ENCODE measurements around the gene PDGFD.

The PDGFD gene

DNA sequence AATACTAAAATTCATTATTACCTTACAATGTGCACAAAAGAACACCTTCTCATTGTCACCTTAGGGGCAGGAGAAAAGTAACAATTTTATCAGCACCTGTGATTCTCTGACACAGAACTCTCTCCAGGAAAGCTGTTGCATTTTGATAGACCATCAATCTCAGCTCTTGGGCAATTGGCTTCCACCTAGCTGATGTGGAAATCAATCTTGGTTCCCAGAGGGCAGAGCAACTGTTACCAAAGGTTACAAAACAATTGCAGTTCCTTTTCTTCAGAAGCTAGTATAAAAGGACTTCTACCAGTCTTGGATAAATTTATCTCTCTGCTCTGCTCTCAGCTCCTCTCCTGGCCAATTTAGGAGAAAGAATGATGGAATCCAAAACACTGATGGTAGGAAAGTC lies 285.3 kb downstream of the PDGFD start:
- Histone ChIP-seq H3K27ac (ENCODE audit: insufficient read depth, low read depth, low read length, poor library complexity, severe bottlenecking) (no peak overlapping the region), H3K36me3 (ENCODE audit: control insufficient read depth, insufficient read depth, low read length) (no peaks in the 10 kb centered on the region), H3K4me3 (ENCODE audit: insufficient read depth, low read depth, low read length) (no peak overlapping the region), H3K9me3 (ENCODE audit: control insufficient read depth, low read length) (no peaks in the 10 kb centered on the region), H3K27me3 (ENCODE audit: control insufficient read depth, insufficient read depth, low read length, poor library complexity, severe bottlenecking) (no peaks in the 10 kb centered on the region), H3K4me1 (ENCODE audit: control insufficient read depth, insufficient read depth, low read length) (no peaks in the 10 kb centered on the region)

DNA sequence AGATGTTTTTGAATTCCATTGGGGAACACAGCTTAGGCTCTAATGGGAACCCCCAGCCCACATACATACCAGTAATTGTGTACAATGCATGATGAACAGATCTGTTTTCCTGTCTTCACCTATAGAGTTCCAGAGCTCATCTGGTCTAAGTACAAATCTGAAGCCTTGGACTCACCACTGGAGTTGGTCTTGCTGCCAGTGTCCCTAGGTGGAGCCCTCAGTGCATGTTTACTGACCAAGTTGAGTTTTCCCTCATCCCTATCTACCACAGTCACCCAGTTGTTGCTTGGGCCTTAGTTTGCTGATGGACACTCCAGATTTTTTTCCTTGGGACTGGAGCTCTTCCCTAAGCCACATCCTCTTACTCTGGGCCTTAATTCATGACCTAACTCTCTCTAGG lies 286.7 kb downstream of the PDGFD start:
- Histone ChIP-seq H3K27ac (ENCODE audit: insufficient read depth, low read depth, low read length, poor library complexity, severe bottlenecking) (no peak overlapping the region), H3K9me3 (ENCODE audit: control insufficient read depth, low read length) (no peaks in the 10 kb centered on the region), H3K4me3 (ENCODE audit: insufficient read depth, low read depth, low read length) (no peak overlapping the region), H3K27me3 (ENCODE audit: control insufficient read depth, insufficient read depth, low read length, poor library complexity, severe bottlenecking) (no peaks in the 10 kb centered on the region), H3K4me1 (ENCODE audit: control insufficient read depth, insufficient read depth, low read length) (no peaks in the 10 kb centered on the region), H3K36me3 (ENCODE audit: control insufficient read depth, insufficient read depth, low read length) (no peaks in the 10 kb centered on the region)

DNA sequence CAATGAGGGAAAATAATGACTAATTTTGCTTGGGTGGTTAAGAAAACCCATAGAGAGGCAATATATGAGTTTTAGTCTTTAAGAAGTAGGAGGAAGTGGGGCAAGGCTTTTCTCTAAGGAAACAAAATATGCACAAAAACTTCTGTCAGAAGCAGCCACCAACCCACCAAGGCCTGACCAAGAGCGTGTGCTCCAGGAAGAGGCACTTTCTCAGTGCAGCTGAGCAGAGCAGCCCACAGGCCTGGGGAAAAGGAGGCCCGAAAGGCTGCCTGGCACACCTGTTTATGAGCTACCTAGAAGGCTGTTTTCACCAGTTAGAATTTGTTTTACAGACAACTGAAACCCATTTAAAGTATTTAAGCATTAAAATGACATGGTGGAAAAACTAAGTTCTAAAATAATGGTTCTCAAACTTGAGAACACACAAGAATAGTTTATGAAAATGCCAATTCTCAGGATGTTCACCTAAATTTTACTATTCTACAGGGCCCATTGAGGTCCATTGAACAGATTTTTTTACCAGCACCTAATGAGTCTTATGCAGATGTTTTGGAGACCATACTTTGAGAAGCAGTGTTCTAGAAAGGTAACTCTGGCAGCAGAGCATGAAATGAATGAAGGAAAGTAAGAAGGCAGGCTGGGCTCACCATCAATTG lies 288.0 kb downstream of the PDGFD start:
- Histone ChIP-seq H3K4me1 (ENCODE audit: control insufficient read depth, insufficient read depth, low read length) (no peaks in the 10 kb centered on the region), H3K27me3 (ENCODE audit: control insufficient read depth, insufficient read depth, low read length, poor library complexity, severe bottlenecking) (no peaks in the 10 kb centered on the region), H3K36me3 (ENCODE audit: control insufficient read depth, insufficient read depth, low read length) (no peaks in the 10 kb centered on the region), H3K4me3 (ENCODE audit: insufficient read depth, low read depth, low read length) (no peak overlapping the region), H3K9me3 (ENCODE audit: control insufficient read depth, low read length) (no peaks in the 10 kb centered on the region), H3K27ac (ENCODE audit: insufficient read depth, low read depth, low read length, poor library complexity, severe bottlenecking) (no peak overlapping the region)
- WGBS, 2 experiments = 87 to 92% methylated on average over 2 of the region's 2 CpGs

DNA sequence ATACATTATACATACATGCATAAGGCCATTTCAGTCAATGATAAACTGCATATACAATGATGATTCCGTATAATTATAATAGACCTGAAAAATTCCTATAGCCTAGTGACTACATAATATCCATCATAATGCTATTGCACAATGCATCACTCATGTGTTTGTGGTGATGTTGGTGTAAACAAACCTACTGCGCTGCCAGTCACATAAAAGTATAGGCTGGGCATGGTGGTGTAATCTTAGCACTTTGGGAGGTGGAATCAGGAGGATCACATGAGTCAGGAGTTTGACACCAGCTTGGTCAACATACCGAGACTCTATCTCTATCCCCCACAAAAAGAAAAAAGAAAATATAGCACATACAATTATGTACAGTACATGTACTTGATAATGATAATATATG lies 291.2 kb downstream of the PDGFD start:
- H3K9me3 ChIP-seq (ENCODE audit: control insufficient read depth, low read length) = no peaks in the 10 kb centered on the region
- 100% methylated on average over 1 to 2 of the region's 3 CpGs for WGBS, 2 experiments
- no peaks in the 10 kb centered on the region for H3K27me3 ChIP-seq (ENCODE audit: control insufficient read depth, insufficient read depth, low read length, poor library complexity, severe bottlenecking)
- no peak overlapping the region for H3K27ac ChIP-seq (ENCODE audit: insufficient read depth, low read depth, low read length, poor library complexity, severe bottlenecking)
- H3K4me3 ChIP-seq (ENCODE audit: insufficient read depth, low read depth, low read length) = no peak overlapping the region
- H3K36me3 ChIP-seq (ENCODE audit: control insufficient read depth, insufficient read depth, low read length) = no peaks in the 10 kb centered on the region
- H3K4me1 ChIP-seq (ENCODE audit: control insufficient read depth, insufficient read depth, low read length) = no peaks in the 10 kb centered on the region

DNA sequence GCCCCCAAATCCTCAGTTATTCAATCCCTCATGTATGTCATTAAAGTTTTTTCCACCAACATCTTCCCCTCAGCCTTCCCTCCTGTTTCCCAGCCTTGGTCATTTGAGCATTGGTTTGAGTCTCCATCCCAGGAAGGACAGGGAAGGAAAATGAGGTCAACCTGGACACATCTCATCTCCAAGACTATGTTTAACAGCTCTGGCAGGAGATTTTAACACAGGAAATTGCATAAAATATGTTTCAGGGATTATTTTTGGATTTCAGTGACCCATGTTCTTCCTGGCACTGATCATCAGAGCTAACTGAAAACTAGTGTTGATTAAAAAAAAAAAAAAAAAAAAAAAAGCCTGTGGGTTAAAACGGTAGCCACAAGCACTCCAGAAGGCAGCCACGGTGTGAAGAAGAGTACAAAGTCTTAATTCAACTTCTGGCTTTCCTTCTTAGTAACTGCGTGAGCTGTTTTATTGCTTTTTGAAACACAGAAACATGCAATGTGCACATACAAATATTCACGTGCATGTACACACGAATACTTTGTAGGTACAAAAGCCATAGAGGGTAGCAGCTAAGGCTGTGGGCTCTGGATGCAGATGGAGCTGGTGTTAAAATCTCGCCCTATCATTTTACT lies 291.9 kb downstream of the PDGFD start:
- H3K4me1 ChIP-seq (ENCODE audit: control insufficient read depth, insufficient read depth, low read length) = no peaks in the 10 kb centered on the region
- H3K27ac ChIP-seq (ENCODE audit: insufficient read depth, low read depth, low read length, poor library complexity, severe bottlenecking) = no peak overlapping the region
- H3K9me3 ChIP-seq (ENCODE audit: control insufficient read depth, low read length) = no peaks in the 10 kb centered on the region
- H3K27me3 ChIP-seq (ENCODE audit: control insufficient read depth, insufficient read depth, low read length, poor library complexity, severe bottlenecking) = no peaks in the 10 kb centered on the region
- H3K4me3 ChIP-seq (ENCODE audit: insufficient read depth, low read depth, low read length) = no peak overlapping the region
- no peaks in the 10 kb centered on the region for H3K36me3 ChIP-seq (ENCODE audit: control insufficient read depth, insufficient read depth, low read length)
- WGBS, 2 experiments = 93 to 96% methylated on average over 5 to 6 of the region's 6 CpGs

DNA sequence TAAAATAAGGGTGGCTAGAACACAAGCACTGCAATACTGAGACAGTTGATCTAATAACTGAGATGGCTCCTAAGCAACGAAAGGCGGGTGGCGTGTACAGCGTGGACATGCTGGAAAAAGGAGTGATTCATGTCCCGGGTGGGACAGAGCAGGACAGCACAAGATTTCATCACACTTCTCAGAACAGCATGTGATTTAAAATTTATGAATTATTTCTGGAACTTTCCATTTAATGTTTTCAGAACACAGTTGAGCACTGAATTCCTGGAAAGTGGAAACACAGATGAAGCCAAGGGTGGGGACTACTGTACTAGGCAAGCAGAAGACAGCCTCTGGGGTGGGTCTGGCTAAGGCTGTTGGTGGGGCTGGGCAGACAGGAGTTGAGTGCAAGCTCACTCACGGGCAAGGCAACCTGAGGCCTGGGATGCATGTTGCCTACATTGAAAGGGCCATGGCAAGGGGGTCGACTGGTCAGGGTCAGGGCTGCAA lies 293.1 kb downstream of the PDGFD start:
- Histone ChIP-seq H3K36me3 (ENCODE audit: control insufficient read depth, insufficient read depth, low read length) (no peaks in the 10 kb centered on the region), H3K27ac (ENCODE audit: insufficient read depth, low read depth, low read length, poor library complexity, severe bottlenecking) (no peak overlapping the region), H3K9me3 (ENCODE audit: control insufficient read depth, low read length) (no peaks in the 10 kb centered on the region), H3K4me3 (ENCODE audit: insufficient read depth, low read depth, low read length) (no peak overlapping the region), H3K27me3 (ENCODE audit: control insufficient read depth, insufficient read depth, low read length, poor library complexity, severe bottlenecking) (no peaks in the 10 kb centered on the region), H3K4me1 (ENCODE audit: control insufficient read depth, insufficient read depth, low read length) (no peaks in the 10 kb centered on the region)
- 93 to 94% methylated on average over 7 of the region's 7 CpGs for WGBS, 2 experiments

DNA sequence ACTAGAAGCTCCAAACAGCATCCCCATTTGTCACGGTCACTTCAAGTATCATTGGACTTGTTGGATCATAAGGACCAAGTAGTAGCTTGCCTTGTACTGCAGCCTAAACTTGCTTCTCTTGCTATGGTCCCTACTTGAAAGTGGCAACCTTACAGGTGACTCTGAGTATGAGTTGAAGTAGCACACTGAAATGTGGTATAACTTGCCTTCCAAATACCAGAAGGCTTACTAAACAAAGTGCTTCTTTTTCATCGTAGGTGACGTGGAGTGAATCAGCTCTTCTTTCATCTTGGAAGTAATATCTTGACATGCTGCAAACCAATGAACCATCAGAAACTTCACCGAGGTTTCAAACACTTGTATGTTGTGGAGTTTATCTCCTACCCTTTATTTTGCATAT lies 296.5 kb downstream of the PDGFD start:
- H3K36me3 ChIP-seq (ENCODE audit: control insufficient read depth, insufficient read depth, low read length) = no peaks in the 10 kb centered on the region
- H3K4me3 ChIP-seq (ENCODE audit: insufficient read depth, low read depth, low read length) = no peak overlapping the region
- 89 to 98% methylated on average over 3 of the region's 4 CpGs for WGBS, 2 experiments
- H3K4me1 ChIP-seq (ENCODE audit: control insufficient read depth, insufficient read depth, low read length) = no peaks in the 10 kb centered on the region
- H3K9me3 ChIP-seq (ENCODE audit: control insufficient read depth, low read length) = no peaks in the 10 kb centered on the region
- H3K27ac ChIP-seq (ENCODE audit: insufficient read depth, low read depth, low read length, poor library complexity, severe bottlenecking) = no peak overlapping the region
- H3K27me3 ChIP-seq (ENCODE audit: control insufficient read depth, insufficient read depth, low read length, poor library complexity, severe bottlenecking) = no peaks in the 10 kb centered on the region

DNA sequence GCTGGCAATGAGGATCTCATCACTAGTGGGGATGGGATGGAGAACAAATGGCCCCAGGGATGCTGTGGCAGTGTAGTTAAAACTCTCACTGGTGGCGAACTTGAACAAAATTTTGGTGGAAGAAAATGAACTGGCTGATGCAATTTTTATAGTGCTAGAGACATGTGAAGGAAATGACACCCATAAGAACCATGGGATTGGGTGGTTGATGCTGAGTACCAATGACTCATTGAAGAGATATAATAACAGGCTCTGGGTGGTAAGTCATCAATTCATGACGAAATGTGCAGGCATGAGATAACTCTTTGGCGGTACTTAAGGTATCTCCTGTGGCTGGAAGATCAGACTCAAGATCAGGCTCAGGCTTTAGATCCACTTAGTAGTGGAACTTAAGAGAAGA lies 300.4 kb downstream of the PDGFD start:
- H3K27ac ChIP-seq (ENCODE audit: insufficient read depth, low read depth, low read length, poor library complexity, severe bottlenecking) = no peak overlapping the region
- no peaks in the 10 kb centered on the region for H3K36me3 ChIP-seq (ENCODE audit: control insufficient read depth, insufficient read depth, low read length)
- H3K4me1 ChIP-seq (ENCODE audit: control insufficient read depth, insufficient read depth, low read length) = no peaks in the 10 kb centered on the region
- no peak overlapping the region for H3K4me3 ChIP-seq (ENCODE audit: insufficient read depth, low read depth, low read length)
- H3K27me3 ChIP-seq (ENCODE audit: control insufficient read depth, insufficient read depth, low read length, poor library complexity, severe bottlenecking) = no peaks in the 10 kb centered on the region
- H3K9me3 ChIP-seq (ENCODE audit: control insufficient read depth, low read length) = no peaks in the 10 kb centered on the region
- 91 to 92% methylated on average over 3 of the region's 3 CpGs for WGBS, 2 experiments

DNA sequence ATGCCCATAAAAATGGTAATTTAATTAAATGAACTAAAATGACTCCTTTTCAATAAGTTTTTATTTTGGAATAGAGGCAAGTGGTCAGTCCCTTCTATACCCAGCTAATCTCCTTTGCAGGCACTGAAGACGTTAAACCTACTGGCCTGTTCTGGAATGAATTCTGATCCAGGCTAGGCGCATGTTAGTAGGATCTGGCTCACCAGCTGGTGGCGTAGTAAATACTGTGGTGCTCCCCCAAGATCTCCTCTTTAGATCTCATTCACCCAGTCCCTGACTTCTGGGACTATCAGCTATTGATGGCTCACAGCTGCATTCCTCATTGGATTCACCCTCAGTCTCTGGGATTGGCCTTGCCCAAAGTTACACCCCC lies 301.2 kb downstream of the PDGFD start:
- H3K4me1 ChIP-seq (ENCODE audit: control insufficient read depth, insufficient read depth, low read length) = no peaks in the 10 kb centered on the region
- WGBS, 2 experiments = 85 to 86% methylated on average over 3 of the region's 3 CpGs
- H3K9me3 ChIP-seq (ENCODE audit: control insufficient read depth, low read length) = no peaks in the 10 kb centered on the region
- no peaks in the 10 kb centered on the region for H3K36me3 ChIP-seq (ENCODE audit: control insufficient read depth, insufficient read depth, low read length)
- no peak overlapping the region for H3K27ac ChIP-seq (ENCODE audit: insufficient read depth, low read depth, low read length, poor library complexity, severe bottlenecking)
- H3K27me3 ChIP-seq (ENCODE audit: control insufficient read depth, insufficient read depth, low read length, poor library complexity, severe bottlenecking) = no peaks in the 10 kb centered on the region
- H3K4me3 ChIP-seq (ENCODE audit: insufficient read depth, low read depth, low read length) = no peak overlapping the region

DNA sequence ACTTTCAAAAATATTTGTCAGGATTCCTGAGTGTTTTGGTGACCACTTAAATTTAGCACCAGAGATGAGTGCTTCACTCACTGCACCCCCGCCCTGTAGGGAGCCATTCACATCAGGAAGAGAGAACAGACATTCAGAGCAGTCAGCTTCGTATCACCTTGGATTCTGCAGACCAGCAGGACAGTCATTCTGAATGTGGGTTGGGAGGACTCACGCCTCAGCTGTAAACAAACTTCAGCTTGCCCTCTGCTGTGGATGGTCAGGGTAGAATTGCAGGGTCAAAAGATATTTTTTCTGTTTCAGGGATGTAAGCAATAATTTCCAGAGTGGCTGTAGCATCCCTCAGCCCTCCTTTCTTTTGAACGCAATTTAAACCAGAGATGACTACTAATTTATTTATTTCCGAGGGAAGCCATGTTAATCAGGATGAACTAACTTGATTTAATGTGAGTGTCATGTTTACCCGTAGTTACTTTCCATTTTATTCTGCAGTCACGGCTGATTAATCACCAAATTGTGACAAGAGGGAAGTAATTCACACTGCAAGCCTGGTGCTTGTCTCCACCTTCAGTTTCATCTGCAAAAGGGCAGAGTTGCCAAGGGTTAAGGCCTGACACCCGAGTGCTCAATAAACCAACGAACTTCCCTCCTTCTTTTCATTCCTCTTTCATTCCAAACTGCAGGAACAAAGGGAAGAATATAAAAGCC lies 301.7 kb downstream of the PDGFD start:
- 75 to 84% methylated on average over 9 of the region's 9 CpGs for WGBS, 2 experiments
- no peaks in the 10 kb centered on the region for H3K4me1 ChIP-seq (ENCODE audit: control insufficient read depth, insufficient read depth, low read length)
- no peaks in the 10 kb centered on the region for H3K27me3 ChIP-seq (ENCODE audit: control insufficient read depth, insufficient read depth, low read length, poor library complexity, severe bottlenecking)
- no peak overlapping the region for H3K4me3 ChIP-seq (ENCODE audit: insufficient read depth, low read depth, low read length)
- no peak overlapping the region for H3K27ac ChIP-seq (ENCODE audit: insufficient read depth, low read depth, low read length, poor library complexity, severe bottlenecking)
- H3K36me3 ChIP-seq (ENCODE audit: control insufficient read depth, insufficient read depth, low read length) = no peaks in the 10 kb centered on the region
- no peaks in the 10 kb centered on the region for H3K9me3 ChIP-seq (ENCODE audit: control insufficient read depth, low read length)

Data from ectodermal cell (in vitro differentiated cells).